HG03103 (cell line): ENCODE results near the gene KIAA0753.

Experiments
- ATAC-seq: cut with Tn5 transposase; IDR thresholded peaks from one replicate; pipeline ENCODE4 v1.9.1; 2021; ENCODE audit warnings: low read depth; ENCODE audit not compliant: unreplicated experiment

Gene KIAA0753

DNA sequence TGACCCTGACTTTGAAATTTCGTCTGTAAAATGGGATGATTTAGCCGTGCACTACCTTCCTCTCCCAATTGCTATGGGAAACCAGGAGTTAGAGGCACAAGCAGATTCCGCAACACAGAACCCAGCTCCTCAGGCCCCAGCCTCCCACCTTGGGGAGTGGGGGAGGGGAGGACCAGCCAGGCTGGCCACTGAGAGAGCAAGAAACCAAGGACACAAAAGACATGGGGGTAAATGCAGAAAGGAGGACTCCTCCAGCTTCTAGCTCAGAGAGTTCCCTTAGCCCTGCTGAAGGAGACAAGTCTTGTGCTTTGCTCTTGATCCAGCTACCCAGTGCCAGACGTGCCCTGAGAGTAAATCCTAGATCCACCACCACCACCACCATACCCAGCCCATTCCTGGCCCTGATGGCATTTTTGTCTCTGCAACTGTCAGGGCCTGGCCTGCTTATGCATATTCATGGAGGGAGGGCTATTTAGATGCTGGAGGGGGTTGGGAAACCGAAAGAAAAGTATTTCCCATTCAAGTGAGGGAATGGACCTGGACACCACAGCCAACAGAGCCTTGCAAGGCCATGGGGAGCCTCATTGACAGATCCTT lies 110.1 kb downstream of the KIAA0753 start:
- ATAC-seq = no peak

DNA sequence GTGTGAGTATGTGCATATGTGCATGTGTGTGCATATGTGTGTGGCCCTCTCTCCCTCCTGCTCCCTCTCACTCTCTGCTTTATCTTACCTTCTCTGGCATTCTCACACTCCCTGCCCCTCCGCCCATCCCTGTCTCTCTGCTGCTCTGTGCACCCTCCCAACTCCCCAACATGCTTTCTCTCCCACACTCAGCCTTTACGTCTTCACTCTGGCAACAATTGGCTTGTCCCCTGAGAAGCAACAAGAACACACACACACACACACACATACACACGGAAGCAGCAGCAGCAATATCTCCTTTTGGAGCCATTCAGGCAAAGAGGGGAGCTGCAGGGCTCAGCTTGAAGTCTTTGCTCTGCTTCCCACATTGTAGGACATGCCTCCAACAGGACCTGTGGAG lies 112.0 kb downstream of the KIAA0753 start:
- no peak for ATAC-seq
